Measurements from ENCODE around the gene ZFAND3. TPM values are rescaled to one million over a fixed set of nuclear protein-coding genes. Genes with fewer than 3 reads are reported as not detected.

Gene ZFAND3
- polyA plus RNA-seq, 3 donors: 11.5 to 21.1 (median 11.7) TPM

GRCh38 chr6:37919417-37920157, 100.1 kb downstream of the ZFAND3 start:
- Histone ChIP-seq H3K4me3 (replicated peaks in 1 of 3; ENCODE audit: low read depth in 2 of 3, low read length in 3 of 3) (no peak overlapping the region), H2AFZ (ENCODE audit: insufficient read depth, low read depth, low read length, poor library complexity, severe bottlenecking) (no peak overlapping the region), H4K20me1 (ENCODE audit: insufficient read depth, low read length) (peaks cover 100% of the 10 kb centered on the region), H3K27ac (ENCODE audit: low read depth in 1 of 2, low read length in 2 of 2) (no peak overlapping the region), H3K9me3 (replicated peaks in 1 of 2; ENCODE audit: control insufficient read depth in 1 of 2, insufficient read depth in 1 of 2, low read length in 2 of 2) (no peaks in the 10 kb centered on the region), H3K79me2 (ENCODE audit: insufficient read depth, low read length) (peaks cover 99% of the 10 kb centered on the region), H3K4me1 (ENCODE audit: control insufficient read depth in 1 of 2, insufficient read depth in 2 of 2, low read length in 2 of 2) (no peaks in the 10 kb centered on the region), H3K36me3 (replicated peaks in 1 of 2; ENCODE audit: control insufficient read depth in 1 of 2, insufficient read depth in 2 of 2, low read length in 2 of 2) (peaks cover 4 to 23% of the 10 kb centered on the region in 2 donors), H3K27me3 (ENCODE audit: control insufficient read depth in 2 of 2, insufficient read depth in 2 of 2, low read length in 2 of 2) (no peaks in the 10 kb centered on the region), H3K9ac (ENCODE audit: insufficient read depth, low read length, poor library complexity, severe bottlenecking) (no peak overlapping the region), H3K4me2 (replicated peaks; ENCODE audit: extremely low read depth, low read length, poor library complexity, severe bottlenecking) (no peak overlapping the region)
- H3K36me3 Mint-ChIP-seq: peaks cover 18 to 31% of the 10 kb centered on the region in 2 donors
- intact Hi-C loops (cut with micrococcal nuclease): no loop called here
- TF ChIP-seq CTCF (IDR thresholded peaks at IDR 0.05): no peak
- H3K27me3 Mint-ChIP-seq (ENCODE audit: low read depth in 3 of 3): no peaks in the 10 kb centered on the region
- WGBS (ENCODE audit: insufficient coverage): no CpG with 5 or more reads among the region's 3 CpGs
- no peaks in the 10 kb centered on the region for H3K9me3 Mint-ChIP-seq
- no peak overlapping the region for H3K4me3 Mint-ChIP-seq
- no peak overlapping the region for H3K27ac Mint-ChIP-seq
- DNase-seq: no peak
- peaks cover 8% of the 10 kb centered on the region for H3K4me1 Mint-ChIP-seq

GRCh38 chr6:37920667-37921066, 101.1 kb downstream of the ZFAND3 start:
- no peaks in the 10 kb centered on the region for H3K27me3 ChIP-seq (ENCODE audit: control insufficient read depth in 2 of 2, insufficient read depth in 2 of 2, low read length in 2 of 2)
- intact Hi-C loops (cut with micrococcal nuclease): no loop called here
- no peaks in the 10 kb centered on the region for H3K4me1 ChIP-seq (ENCODE audit: control insufficient read depth in 1 of 2, insufficient read depth in 2 of 2, low read length in 2 of 2)
- no peak overlapping the region for H3K4me2 ChIP-seq (replicated peaks; ENCODE audit: extremely low read depth, low read length, poor library complexity, severe bottlenecking)
- Mint-ChIP-seq H3K4me1 (peaks cover 5% of the 10 kb centered on the region), H3K27me3 (ENCODE audit: low read depth in 3 of 3) (no peaks in the 10 kb centered on the region), H3K9me3 (no peaks in the 10 kb centered on the region), H3K36me3 (peaks cover 18 to 21% of the 10 kb centered on the region in 2 donors), H3K4me3 (no peak overlapping the region), H3K27ac (peak overlapping the region in 1 of 7 donors; percentile 90)
- H3K36me3 ChIP-seq (replicated peaks in 1 of 2; ENCODE audit: control insufficient read depth in 1 of 2, insufficient read depth in 2 of 2, low read length in 2 of 2): peaks cover 4 to 17% of the 10 kb centered on the region in 2 donors
- no CpG with 5 or more reads among the region's 2 CpGs for WGBS (ENCODE audit: insufficient coverage)
- no peak overlapping the region for H3K27ac ChIP-seq (ENCODE audit: low read depth in 1 of 2, low read length in 2 of 2)
- no peak for DNase-seq
- no peak overlapping the region for H3K9ac ChIP-seq (ENCODE audit: insufficient read depth, low read length, poor library complexity, severe bottlenecking)
- H3K9me3 ChIP-seq (replicated peaks in 1 of 2; ENCODE audit: control insufficient read depth in 1 of 2, insufficient read depth in 1 of 2, low read length in 2 of 2): no peaks in the 10 kb centered on the region
- peaks cover 100% of the 10 kb centered on the region for H4K20me1 ChIP-seq (ENCODE audit: insufficient read depth, low read length)
- peaks cover 99% of the 10 kb centered on the region for H3K79me2 ChIP-seq (ENCODE audit: insufficient read depth, low read length)
- H2AFZ ChIP-seq (ENCODE audit: insufficient read depth, low read depth, low read length, poor library complexity, severe bottlenecking): no peak overlapping the region
- TF ChIP-seq CTCF (IDR thresholded peaks at IDR 0.05): no peak
- H3K4me3 ChIP-seq (replicated peaks in 1 of 3; ENCODE audit: low read depth in 2 of 3, low read length in 3 of 3): no peak overlapping the region

All from CD14-positive monocyte (primary cell).